Karpas-422 (cell line): ENCODE results near the gene PPHLN1. TPM values are rescaled to one million over a fixed set of nuclear protein-coding genes. Genes with fewer than 3 reads are reported as not detected.

Experiments
- DNase-seq: peaks from one replicate; pipeline ENCODE4 v3.0.0-alpha.2; 2015
- H2AFZ ChIP-seq: fragments of 200-600 bp; sonication (generic); 2 replicates; pipeline ENCODE4 v1.6.1; 2014; ENCODE audit warnings: antibody characterized with exemption, low read length, mixed read lengths
- H3K27ac ChIP-seq: fragments of 200-600 bp; sonication (generic); 2 replicates; pipeline ENCODE4 v1.5.1; 2014; ENCODE audit warnings: mild to moderate bottlenecking, low read length, moderate library complexity
- H3K27me3 ChIP-seq: fragments of 200-600 bp; sonication (generic); 2 replicates; pipeline ENCODE4 v1.6.1; 2014; ENCODE audit warnings: low read length, mixed read lengths
- H3K36me3 ChIP-seq: fragments of 200-600 bp; sonication (generic); 2 replicates; pipeline ENCODE4 v1.6.1; 2014; ENCODE audit warnings: low read length, mixed read lengths; ENCODE audit not compliant: insufficient read depth
- H3K4me1 ChIP-seq: fragments of 200-600 bp; sonication (generic); 2 replicates; pipeline ENCODE4 v1.6.1; 2014; ENCODE audit warnings: mild to moderate bottlenecking, low read length, mixed read lengths
- H3K4me2 ChIP-seq: fragments of 200-600 bp; sonication (generic); 2 replicates; pipeline ENCODE4 v1.6.1; 2014; ENCODE audit warnings: low read length, low read depth, mild to moderate bottlenecking; ENCODE audit not compliant: poor library complexity, severe bottlenecking
- H3K4me3 ChIP-seq: fragments of 200-600 bp; sonication (generic); 2 replicates; pipeline ENCODE4 v1.5.1; 2014; ENCODE audit warnings: mild to moderate bottlenecking, antibody characterized with exemption, low read length, mixed read lengths
- H3K79me2 ChIP-seq: fragments of 200-600 bp; sonication (generic); 2 replicates; pipeline ENCODE4 v1.6.1; 2014; ENCODE audit warnings: mild to moderate bottlenecking, low read length, mixed read lengths
- H3K9ac ChIP-seq: fragments of 200-600 bp; sonication (generic); 2 replicates; pipeline ENCODE4 v1.6.0; 2014; ENCODE audit warnings: low read length
- H3K9me2 ChIP-seq: fragments of 200-600 bp; sonication (generic), shearing (Covaris generic); replicated peaks from 2 replicates; pipeline ENCODE4 v1.6.0; 2014; ENCODE audit warnings: mild to moderate bottlenecking, low read length, moderate library complexity; ENCODE audit not compliant: insufficient read depth
- H3K9me3 ChIP-seq: fragments of 300-700, 200-600 bp; sonication (generic); 2 replicates; pipeline ENCODE4 v1.6.1; 2014; ENCODE audit warnings: low read length, mixed read lengths
- H4K20me1 ChIP-seq: fragments of 200-600 bp; sonication (generic); 2 replicates; pipeline ENCODE4 v1.6.1; 2014; ENCODE audit warnings: mild to moderate bottlenecking, antibody characterized with exemption, low read length, low read depth; ENCODE audit not compliant: insufficient read depth
- total RNA-seq: library from RNA; depleted of rRNA; stranded (reverse); fragments of >200 nt; shearing (Covaris generic); gene quantifications from 2 replicates; pipeline ENCODE4 v1.2.3, GENCODE V29; 2014; ENCODE audit warnings: low replicate concordance

The PPHLN1 gene
- total RNA-seq, 1 experiment from 2014 or later, result 174 TPM

DNA sequence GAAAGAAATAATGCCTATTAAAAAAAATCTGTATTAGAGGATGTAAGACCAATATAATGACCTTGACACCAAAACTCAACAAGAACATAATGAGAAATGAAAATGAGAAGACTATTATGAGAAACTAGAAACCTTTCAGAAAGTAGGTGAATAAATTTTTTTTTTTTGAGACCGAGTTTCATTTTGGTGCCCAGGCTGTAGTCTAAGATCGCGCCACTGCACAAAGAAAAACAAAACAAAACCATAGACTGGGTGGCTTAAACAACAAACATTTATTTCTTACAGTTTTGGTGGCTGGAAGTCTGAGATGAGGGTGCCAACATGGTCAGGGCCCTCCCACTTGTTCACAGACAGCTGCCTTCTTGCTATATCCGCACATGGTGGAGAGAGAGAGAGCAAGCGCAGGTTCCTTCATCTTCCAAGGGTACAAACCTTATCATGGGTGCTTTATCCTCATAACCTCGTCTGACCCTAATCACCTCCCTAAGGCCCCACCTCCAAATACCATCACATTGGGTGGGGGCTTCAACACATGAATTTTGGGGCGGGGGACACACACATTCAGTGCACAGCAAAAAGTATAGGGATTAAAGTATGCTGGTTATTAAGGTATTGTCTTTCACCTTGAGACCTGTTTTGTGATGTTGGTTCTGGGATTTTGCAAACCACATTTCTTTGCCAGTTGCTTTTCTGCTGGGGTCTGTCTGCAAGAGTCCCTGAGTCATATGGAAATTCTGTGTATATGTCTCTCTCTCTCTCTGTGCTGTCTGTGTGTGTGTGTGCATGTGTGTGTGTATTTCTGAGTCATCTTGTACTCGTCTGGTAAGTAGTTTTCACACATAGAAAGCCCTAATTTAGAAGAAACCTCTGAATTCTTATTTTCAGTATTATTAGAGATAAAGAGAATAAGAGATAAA, 26.3 kb upstream of the PPHLN1 start:
- Histone ChIP-seq H3K36me3 (no peaks in the 10 kb centered on the region), H3K27me3 (no peaks in the 10 kb centered on the region), H3K4me2 (peak overlapping the region; percentile 47), H3K9me2 (no peaks in the 10 kb centered on the region), H3K79me2 (no peaks in the 10 kb centered on the region), H3K4me3 (peak overlapping the region; percentile 11; the same call in 1 of the 2 replicates), H3K9me3 (peaks cover 3% of the 10 kb centered on the region; the same call in 1 of the 2 replicates), H3K27ac (no peak overlapping the region), H3K9ac (peak overlapping the region; percentile 12), H3K4me1 (peaks cover 21% of the 10 kb centered on the region), H4K20me1 (no peaks in the 10 kb centered on the region), H2AFZ (peak overlapping the region; percentile 86)
- DNase-seq, result peak; percentile 62

- no peak overlapping the region for H2AFZ ChIP-seq
- no peaks in the 10 kb centered on the region for H3K9me2 ChIP-seq
- H3K27me3 ChIP-seq, result no peaks in the 10 kb centered on the region
- no peaks in the 10 kb centered on the region for H3K4me1 ChIP-seq
- H3K36me3 ChIP-seq, result no peaks in the 10 kb centered on the region
- H3K27ac ChIP-seq, result no peak overlapping the region
- H3K4me2 ChIP-seq, result no peak overlapping the region
- H3K9me3 ChIP-seq, result no peaks in the 10 kb centered on the region
- H3K9ac ChIP-seq, result no peak overlapping the region
- DNase-seq, result no peak
- no peaks in the 10 kb centered on the region for H3K79me2 ChIP-seq
- H4K20me1 ChIP-seq, result no peaks in the 10 kb centered on the region
- no peak overlapping the region for H3K4me3 ChIP-seq
These were observed 19.7 kb upstream of the PPHLN1 start for GRCh38 chr12:42306297-42306696.

DNA sequence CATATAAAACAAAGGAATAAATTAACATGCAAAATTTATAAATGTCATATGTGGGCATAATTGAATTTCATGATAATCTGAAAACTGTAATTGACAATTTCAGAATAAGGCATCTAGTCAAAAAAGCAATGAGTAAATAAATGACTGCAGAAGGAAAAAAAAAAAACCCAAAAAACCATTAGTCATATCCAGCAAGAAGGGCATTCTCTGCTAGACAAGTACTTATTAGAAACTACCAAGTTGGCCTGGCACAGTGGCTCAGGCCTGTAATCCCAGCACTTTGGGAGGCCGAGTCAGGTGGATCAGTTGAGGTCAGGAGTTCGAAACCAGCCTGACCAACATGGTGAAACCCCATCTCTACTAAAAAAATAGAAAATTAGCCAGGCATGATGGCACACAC, 17.6 kb upstream of the PPHLN1 start:
- DNase-seq, result no peak
- Histone ChIP-seq H3K27ac (no peak overlapping the region), H3K4me2 (no peak overlapping the region), H3K9me2 (no peaks in the 10 kb centered on the region), H3K4me3 (no peak overlapping the region), H3K79me2 (no peaks in the 10 kb centered on the region), H3K36me3 (peaks cover 7% of the 10 kb centered on the region; the same call in 1 of the 2 replicates), H3K4me1 (no peaks in the 10 kb centered on the region), H3K9me3 (no peaks in the 10 kb centered on the region), H3K9ac (no peak overlapping the region), H3K27me3 (no peaks in the 10 kb centered on the region), H4K20me1 (no peaks in the 10 kb centered on the region), H2AFZ (no peak overlapping the region)

- H3K9me2 ChIP-seq, result no peaks in the 10 kb centered on the region
- no peaks in the 10 kb centered on the region for H3K27me3 ChIP-seq
These were observed 16.0 kb upstream of the PPHLN1 start for GRCh38 chr12:42309996-42310395.

DNA sequence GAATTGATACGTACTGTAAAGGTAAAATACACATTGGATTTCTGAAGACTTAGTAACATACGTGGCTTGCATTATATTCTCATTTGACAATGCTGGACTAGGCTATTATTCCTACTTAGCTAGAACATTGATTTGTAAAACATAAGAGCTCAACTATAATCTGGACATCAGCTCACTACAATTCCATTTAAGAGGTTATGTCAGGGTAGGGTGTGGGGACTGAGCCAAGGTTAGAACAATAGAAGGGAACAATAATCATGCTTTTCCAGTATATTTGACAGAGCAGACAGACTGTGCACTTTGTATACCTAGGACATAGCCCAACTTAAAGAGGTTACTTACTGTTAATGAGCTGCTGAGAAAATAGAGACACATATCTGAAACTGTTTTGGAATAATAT, 10.9 kb upstream of the PPHLN1 start:
- no peaks in the 10 kb centered on the region for H3K79me2 ChIP-seq
- H3K27ac ChIP-seq, result no peak overlapping the region
- H3K9me3 ChIP-seq, result no peaks in the 10 kb centered on the region
- H3K9me2 ChIP-seq, result no peaks in the 10 kb centered on the region
- no peak overlapping the region for H3K4me2 ChIP-seq
- peaks cover 12% of the 10 kb centered on the region for H3K36me3 ChIP-seq
- no peaks in the 10 kb centered on the region for H3K4me1 ChIP-seq
- no peak overlapping the region for H2AFZ ChIP-seq
- H3K9ac ChIP-seq, result no peak overlapping the region
- no peaks in the 10 kb centered on the region for H3K27me3 ChIP-seq
- no peaks in the 10 kb centered on the region for H4K20me1 ChIP-seq
- no peak overlapping the region for H3K4me3 ChIP-seq
- no peak for DNase-seq

More at GRCh38 chr12:42309996-42310395, 16.0 kb upstream of the PPHLN1 start:
- Histone ChIP-seq H3K4me1 (no peaks in the 10 kb centered on the region), H3K36me3 (peaks cover 12% of the 10 kb centered on the region; the same call in 1 of the 2 replicates), H4K20me1 (no peaks in the 10 kb centered on the region), H3K4me2 (no peak overlapping the region), H3K9ac (no peak overlapping the region), H2AFZ (no peak overlapping the region), H3K9me3 (no peaks in the 10 kb centered on the region), H3K79me2 (no peaks in the 10 kb centered on the region), H3K4me3 (no peak overlapping the region), H3K27ac (no peak overlapping the region)
- no peak for DNase-seq

GRCh38 chr12:42320796-42321195, 5.2 kb upstream of the PPHLN1 start:
- Histone ChIP-seq H3K36me3 (peaks cover 5% of the 10 kb centered on the region; the same call in 1 of the 2 replicates), H3K9ac (no peak overlapping the region), H3K27ac (no peak overlapping the region), H3K4me3 (no peak overlapping the region), H3K4me1 (peaks cover 11% of the 10 kb centered on the region), H3K79me2 (peaks cover 21% of the 10 kb centered on the region), H2AFZ (no peak overlapping the region), H4K20me1 (no peaks in the 10 kb centered on the region), H3K4me2 (no peak overlapping the region), H3K9me3 (no peaks in the 10 kb centered on the region), H3K9me2 (no peaks in the 10 kb centered on the region), H3K27me3 (no peaks in the 10 kb centered on the region)
- no peak for DNase-seq

- Histone ChIP-seq H3K9ac (no peak overlapping the region), H4K20me1 (peaks cover 8% of the 10 kb centered on the region), H3K79me2 (peaks cover 38% of the 10 kb centered on the region), H2AFZ (no peak overlapping the region), H3K27ac (no peak overlapping the region), H3K27me3 (no peaks in the 10 kb centered on the region), H3K4me3 (no peak overlapping the region), H3K4me2 (no peak overlapping the region), H3K4me1 (peaks cover 19% of the 10 kb centered on the region), H3K9me2 (no peaks in the 10 kb centered on the region), H3K36me3 (0 out of 2 replicates have a peak, but pooled peaks cover 5% of the 10 kb centered on the region), H3K9me3 (no peaks in the 10 kb centered on the region)
- DNase-seq, result no peak
These were observed 3.4 kb upstream of the PPHLN1 start for GRCh38 chr12:42322567-42322966.

DNA sequence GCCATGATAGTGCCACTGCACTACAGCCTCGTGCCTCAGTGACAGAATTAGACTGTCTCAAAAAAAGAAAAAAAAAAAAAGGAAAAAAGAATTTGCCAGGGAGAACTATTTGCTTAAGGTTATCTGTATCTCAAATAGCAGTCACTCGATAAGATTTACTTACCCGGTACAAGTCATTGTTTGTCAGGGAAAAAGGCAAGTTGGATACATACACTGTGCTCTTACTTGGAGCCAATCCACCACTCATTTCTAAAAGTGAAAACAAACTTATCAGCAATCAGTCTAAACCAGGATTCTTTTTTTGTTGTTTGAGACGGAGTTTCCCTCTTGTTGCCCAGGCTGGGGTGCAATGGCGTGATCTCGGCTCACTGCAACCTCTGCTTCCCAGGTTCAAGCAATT, 2.1 kb upstream of the PPHLN1 start:
- H3K9me2 ChIP-seq, result no peaks in the 10 kb centered on the region
- no peak overlapping the region for H3K27ac ChIP-seq
- no peaks in the 10 kb centered on the region for H3K9me3 ChIP-seq
- no peak overlapping the region for H3K4me3 ChIP-seq
- 0 out of 2 replicates have a peak, but pooled peaks cover 5% of the 10 kb centered on the region for H3K36me3 ChIP-seq
- DNase-seq, result no peak
- H4K20me1 ChIP-seq, result peaks cover 13% of the 10 kb centered on the region
- H3K4me2 ChIP-seq, result no peak overlapping the region
- H3K9ac ChIP-seq, result no peak overlapping the region
- no peak overlapping the region for H2AFZ ChIP-seq
- H3K27me3 ChIP-seq, result no peaks in the 10 kb centered on the region
- H3K4me1 ChIP-seq, result peaks cover 32% of the 10 kb centered on the region
- peaks cover 50% of the 10 kb centered on the region for H3K79me2 ChIP-seq
